MM.1S (cell line): Measurements from ENCODE around the gene PSMD12.

Experiments used
- DNase-seq: peaks from one replicate; pipeline ENCODE4 v3.0.0-alpha.2; 2015
- H2AFZ ChIP-seq: fragments of 300-600 bp; sonication (generic); 2 replicates; pipeline ENCODE4 v1.6.0; 2016; ENCODE audit warnings: antibody characterized with exemption, low read length
- H3F3A ChIP-seq: fragments of 300-600 bp; sonication (generic); 2 replicates; pipeline ENCODE4 v1.6.1; 2016; ENCODE audit warnings: mild to moderate bottlenecking, antibody characterized with exemption, low read length, moderate library complexity, mixed read lengths; ENCODE audit not compliant: insufficient read depth
- H3K27ac ChIP-seq: fragments of 300-600 bp; sonication (generic); 2 replicates; pipeline ENCODE4 v1.5.1; 2016; ENCODE audit warnings: mild to moderate bottlenecking, low read length
- H3K27me3 ChIP-seq: fragments of 300-600 bp; sonication (generic); replicated peaks from 2 replicates; pipeline ENCODE4 v1.6.0; 2016; ENCODE audit warnings: low read length; ENCODE audit not compliant: insufficient read depth
- H3K36me3 ChIP-seq: fragments of 300-600 bp; sonication (generic); replicated peaks from 2 replicates; pipeline ENCODE4 v1.6.1; 2016; ENCODE audit warnings: mild to moderate bottlenecking, low read length, mixed read lengths; ENCODE audit not compliant: insufficient read depth
- H3K4me1 ChIP-seq: fragments of 300-600 bp; sonication (generic); 2 replicates; pipeline ENCODE4 v1.6.1; 2016; ENCODE audit warnings: low read length, mixed read lengths
- H3K4me2 ChIP-seq: fragments of 300-600 bp; sonication (generic); 2 replicates; pipeline ENCODE4 v1.6.0; 2016; ENCODE audit warnings: low read depth, low read length
- H3K4me3 ChIP-seq: fragments of 300-600 bp; sonication (generic); 2 replicates; pipeline ENCODE4 v1.5.1; 2016; ENCODE audit warnings: low read length, mixed read lengths
- H3K79me2 ChIP-seq: fragments of 300-600 bp; sonication (generic); 2 replicates; pipeline ENCODE4 v1.6.1; 2016; ENCODE audit warnings: mixed run types, low read length, mixed read lengths
- H3K9ac ChIP-seq: fragments of 300-600 bp; sonication (generic); 2 replicates; pipeline ENCODE4 v1.6.1; 2016; ENCODE audit warnings: low read length, mixed read lengths
- H3K9me2 ChIP-seq: fragments of 300-600 bp; sonication (generic); replicated peaks from 2 replicates; pipeline ENCODE4 v1.6.1; 2016; ENCODE audit warnings: mild to moderate bottlenecking, low read length, mixed read lengths; ENCODE audit not compliant: insufficient read depth
- H3K9me3 ChIP-seq: fragments of 300-600 bp; sonication (generic); replicated peaks from 2 replicates; pipeline ENCODE4 v1.6.1; 2016; ENCODE audit warnings: mild to moderate bottlenecking, low read length, mixed read lengths; ENCODE audit not compliant: insufficient read depth
- H4K20me1 ChIP-seq: fragments of 300-600 bp; sonication (generic); 2 replicates; pipeline ENCODE4 v1.6.1; 2016; ENCODE audit warnings: mild to moderate bottlenecking, low read length, moderate library complexity, mixed read lengths; ENCODE audit not compliant: insufficient read depth
- EZH2 ChIP-seq: fragments of 300-600 bp; sonication (generic); optimal IDR thresholded peaks from 2 replicates; pipeline ENCODE3; 2017; ENCODE audit warnings: low read depth, mild to moderate bottlenecking, antibody characterized with exemption, low read length, mixed read lengths
- EZH2phosphoT487 ChIP-seq: fragments of 300-600 bp; sonication (generic); IDR thresholded peaks from 2 replicates; pipeline ENCODE4 v1.6.1; 2018; ENCODE audit warnings: antibody characterized with exemption, low read length
- TF ChIP-seq, protein P1 (sequence below): fragments of 300-600 bp; sonication (generic); IDR thresholded peaks from 2 replicates; pipeline ENCODE4 v1.5.1; 2016; ENCODE audit warnings: antibody characterized with exemption, low read length, mixed read lengths

The PSMD12 gene

DNA sequence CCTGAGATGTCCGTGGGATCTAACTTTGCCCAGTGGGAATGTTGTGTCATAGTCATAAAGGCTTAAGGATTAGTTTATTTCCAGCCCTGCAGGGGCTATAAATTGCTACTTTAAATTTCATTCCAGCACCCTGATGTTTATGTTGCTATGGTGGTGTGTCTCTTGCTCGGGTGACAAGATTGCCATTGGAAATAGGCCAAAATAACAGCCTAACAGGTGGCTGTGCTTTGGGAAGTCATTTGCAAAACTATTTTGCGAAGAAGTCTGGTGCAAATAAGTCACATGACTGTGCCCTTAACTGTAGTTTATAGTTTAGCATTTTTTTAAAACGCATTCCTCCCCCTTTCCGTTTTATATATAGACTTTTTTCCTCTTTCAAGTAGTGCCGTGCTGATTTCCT is 33.8 kb upstream of the PSMD12 start:
- no peak overlapping the region for H3K4me2 ChIP-seq

DNA sequence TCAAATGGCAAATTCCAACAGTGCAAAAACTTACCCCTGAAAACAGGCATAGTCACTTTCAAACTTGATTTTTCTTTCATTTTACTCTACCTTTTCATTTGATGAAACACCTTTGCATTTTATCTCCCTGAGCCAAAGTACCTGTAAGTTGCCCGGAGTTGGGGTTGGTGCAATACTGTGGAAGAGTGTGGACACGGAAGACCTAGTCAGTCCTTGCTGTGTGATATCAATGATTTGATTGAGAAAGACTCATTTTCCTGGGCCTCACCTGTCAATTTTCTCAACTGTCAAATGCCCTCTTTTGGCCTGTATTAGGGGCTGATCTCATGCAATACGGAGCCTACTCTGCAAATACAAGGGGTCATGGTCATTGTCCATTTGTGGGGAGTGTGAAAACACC is 33.3 kb upstream of the PSMD12 start:
- H3K4me3 ChIP-seq = no peak overlapping the region
- H2AFZ ChIP-seq = no peak overlapping the region
- no peaks in the 10 kb centered on the region for H3F3A ChIP-seq
- no peaks in the 10 kb centered on the region for H3K9me3 ChIP-seq
- no peak overlapping the region for H3K4me2 ChIP-seq
- no peaks in the 10 kb centered on the region for H3K9me2 ChIP-seq
- no peak overlapping the region for H3K9ac ChIP-seq
- peaks cover 34% of the 10 kb centered on the region for H3K79me2 ChIP-seq
- no peak for DNase-seq
- H3K27ac ChIP-seq = no peak overlapping the region
- H3K27me3 ChIP-seq = no peaks in the 10 kb centered on the region
- TF ChIP-seq EZH2phosphoT487 (no peak), EZH2 (no peak)
- TF ChIP-seq, protein P1, sequence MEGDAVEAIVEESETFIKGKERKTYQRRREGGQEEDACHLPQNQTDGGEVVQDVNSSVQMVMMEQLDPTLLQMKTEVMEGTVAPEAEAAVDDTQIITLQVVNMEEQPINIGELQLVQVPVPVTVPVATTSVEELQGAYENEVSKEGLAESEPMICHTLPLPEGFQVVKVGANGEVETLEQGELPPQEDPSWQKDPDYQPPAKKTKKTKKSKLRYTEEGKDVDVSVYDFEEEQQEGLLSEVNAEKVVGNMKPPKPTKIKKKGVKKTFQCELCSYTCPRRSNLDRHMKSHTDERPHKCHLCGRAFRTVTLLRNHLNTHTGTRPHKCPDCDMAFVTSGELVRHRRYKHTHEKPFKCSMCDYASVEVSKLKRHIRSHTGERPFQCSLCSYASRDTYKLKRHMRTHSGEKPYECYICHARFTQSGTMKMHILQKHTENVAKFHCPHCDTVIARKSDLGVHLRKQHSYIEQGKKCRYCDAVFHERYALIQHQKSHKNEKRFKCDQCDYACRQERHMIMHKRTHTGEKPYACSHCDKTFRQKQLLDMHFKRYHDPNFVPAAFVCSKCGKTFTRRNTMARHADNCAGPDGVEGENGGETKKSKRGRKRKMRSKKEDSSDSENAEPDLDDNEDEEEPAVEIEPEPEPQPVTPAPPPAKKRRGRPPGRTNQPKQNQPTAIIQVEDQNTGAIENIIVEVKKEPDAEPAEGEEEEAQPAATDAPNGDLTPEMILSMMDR = no peak
- no peaks in the 10 kb centered on the region for H3K36me3 ChIP-seq
- no peaks in the 10 kb centered on the region for H4K20me1 ChIP-seq
- no peaks in the 10 kb centered on the region for H3K4me1 ChIP-seq

More for the DNA sequence above, 33.8 kb upstream of the PSMD12 start:
- Histone ChIP-seq H3F3A (no peaks in the 10 kb centered on the region), H3K4me3 (no peak overlapping the region), H3K9ac (no peak overlapping the region), H3K79me2 (peaks cover 34% of the 10 kb centered on the region), H3K27me3 (no peaks in the 10 kb centered on the region), H3K9me3 (no peaks in the 10 kb centered on the region), H3K9me2 (no peaks in the 10 kb centered on the region), H2AFZ (no peak overlapping the region), H4K20me1 (no peaks in the 10 kb centered on the region), H3K4me1 (no peaks in the 10 kb centered on the region), H3K36me3 (no peaks in the 10 kb centered on the region), H3K27ac (no peak overlapping the region)
- DNase-seq = no peak
- TF ChIP-seq, protein P1 = no peak
- TF ChIP-seq EZH2 = no peak

DNA sequence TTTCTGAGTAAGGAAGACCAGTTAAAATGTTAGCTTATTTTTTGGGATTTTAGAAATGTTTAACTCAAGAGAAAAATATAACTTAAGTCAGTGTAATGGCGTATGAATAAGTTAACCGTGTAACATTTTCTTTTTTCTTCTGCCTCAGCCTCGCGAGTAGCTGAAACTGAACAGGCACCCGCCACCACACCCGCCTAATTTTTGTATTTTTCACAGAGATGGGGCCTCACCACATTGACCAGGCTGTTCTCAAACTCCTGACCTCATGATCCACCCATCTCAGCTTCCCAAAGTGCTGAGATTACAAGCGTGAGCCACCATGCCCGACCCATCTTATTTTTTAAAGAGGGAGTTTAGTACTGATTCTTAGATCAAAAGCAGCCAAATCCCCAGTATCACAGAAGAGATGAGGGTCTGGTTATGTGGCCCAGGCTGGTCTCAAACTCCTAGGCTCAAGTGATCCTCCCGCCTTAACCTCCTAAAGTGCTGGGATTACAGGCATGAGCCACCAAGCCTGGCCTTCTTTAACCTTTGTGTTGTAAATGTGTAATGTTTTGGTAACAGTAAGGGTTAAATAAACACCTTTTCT is 27.5 kb upstream of the PSMD12 start:
- H2AFZ ChIP-seq = no peak overlapping the region
- no peak overlapping the region for H3K27ac ChIP-seq
- DNase-seq = no peak
- peaks cover 35% of the 10 kb centered on the region for H3K79me2 ChIP-seq
- no peak overlapping the region for H3K4me3 ChIP-seq
- no peaks in the 10 kb centered on the region for H3F3A ChIP-seq
- no peaks in the 10 kb centered on the region for H3K4me1 ChIP-seq
- no peaks in the 10 kb centered on the region for H4K20me1 ChIP-seq
- H3K4me2 ChIP-seq = no peak overlapping the region
- no peaks in the 10 kb centered on the region for H3K9me2 ChIP-seq
- H3K9me3 ChIP-seq = no peaks in the 10 kb centered on the region
- no peaks in the 10 kb centered on the region for H3K36me3 ChIP-seq
- no peaks in the 10 kb centered on the region for H3K27me3 ChIP-seq
- H3K9ac ChIP-seq = no peak overlapping the region
- no peak for TF ChIP-seq EZH2phosphoT487
- no peak for TF ChIP-seq EZH2
- TF ChIP-seq, protein P1 = no peak
